ENCODE results near the gene ATG10.

The ATG10 gene

DNA sequence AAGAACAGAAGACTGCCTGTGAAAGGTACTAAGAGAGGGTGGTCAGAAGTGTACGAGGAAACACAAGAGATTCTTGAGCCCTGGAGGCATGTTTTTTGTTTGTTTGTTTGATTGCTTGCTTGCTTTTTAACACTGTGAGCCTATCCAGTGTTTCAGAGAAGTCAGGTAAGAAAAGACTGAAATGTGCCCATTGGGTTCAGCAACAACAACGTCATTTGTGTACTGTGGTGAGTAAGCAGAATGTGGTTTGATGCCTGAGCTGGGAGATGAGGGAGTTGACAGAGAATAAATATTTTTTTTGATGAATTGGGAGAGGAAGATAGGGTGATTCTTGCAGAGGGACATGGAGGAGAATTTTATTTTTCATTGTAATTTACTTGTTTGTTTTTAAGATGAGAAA, 233.2 kb downstream of the ATG10 start:
- Histone ChIP-seq H3K4me2 (ENCODE audit: low read length) (no peak overlapping the region), H3K9me3 (ENCODE audit: low read length) (no peaks in the 10 kb centered on the region), H3K27me3 (ENCODE audit: insufficient read depth, low read length) (no peaks in the 10 kb centered on the region), H3F3A (ENCODE audit: insufficient read depth, low read length) (no peaks in the 10 kb centered on the region), H3K4me1 (ENCODE audit: insufficient read depth, low read length, severe bottlenecking) (no peaks in the 10 kb centered on the region), H3K9me2 (ENCODE audit: low read depth, low read length) (no peaks in the 10 kb centered on the region), H3K79me2 (ENCODE audit: insufficient read depth, low read length) (no peaks in the 10 kb centered on the region), H3K4me3 (ENCODE audit: low read depth, low read length, poor library complexity, severe bottlenecking) (no peak overlapping the region), H2AFZ (ENCODE audit: low read length) (no peak overlapping the region), H3K36me3 (ENCODE audit: insufficient read depth, low read length) (no peaks in the 10 kb centered on the region), H4K20me1 (ENCODE audit: insufficient read depth, low read length) (no peaks in the 10 kb centered on the region), H3K27ac (ENCODE audit: low read depth, low read length, poor library complexity, severe bottlenecking) (no peak overlapping the region), H3K9ac (ENCODE audit: low read length) (no peak overlapping the region)
- TF ChIP-seq, protein P1, sequence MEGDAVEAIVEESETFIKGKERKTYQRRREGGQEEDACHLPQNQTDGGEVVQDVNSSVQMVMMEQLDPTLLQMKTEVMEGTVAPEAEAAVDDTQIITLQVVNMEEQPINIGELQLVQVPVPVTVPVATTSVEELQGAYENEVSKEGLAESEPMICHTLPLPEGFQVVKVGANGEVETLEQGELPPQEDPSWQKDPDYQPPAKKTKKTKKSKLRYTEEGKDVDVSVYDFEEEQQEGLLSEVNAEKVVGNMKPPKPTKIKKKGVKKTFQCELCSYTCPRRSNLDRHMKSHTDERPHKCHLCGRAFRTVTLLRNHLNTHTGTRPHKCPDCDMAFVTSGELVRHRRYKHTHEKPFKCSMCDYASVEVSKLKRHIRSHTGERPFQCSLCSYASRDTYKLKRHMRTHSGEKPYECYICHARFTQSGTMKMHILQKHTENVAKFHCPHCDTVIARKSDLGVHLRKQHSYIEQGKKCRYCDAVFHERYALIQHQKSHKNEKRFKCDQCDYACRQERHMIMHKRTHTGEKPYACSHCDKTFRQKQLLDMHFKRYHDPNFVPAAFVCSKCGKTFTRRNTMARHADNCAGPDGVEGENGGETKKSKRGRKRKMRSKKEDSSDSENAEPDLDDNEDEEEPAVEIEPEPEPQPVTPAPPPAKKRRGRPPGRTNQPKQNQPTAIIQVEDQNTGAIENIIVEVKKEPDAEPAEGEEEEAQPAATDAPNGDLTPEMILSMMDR (IDR thresholded peaks at IDR 0.05; ENCODE audit: low read length) = no peak
- TF ChIP-seq EZH2 (IDR thresholded peaks at IDR 0.05; ENCODE audit: borderline replicate concordance, low read length) = no peak

DNA sequence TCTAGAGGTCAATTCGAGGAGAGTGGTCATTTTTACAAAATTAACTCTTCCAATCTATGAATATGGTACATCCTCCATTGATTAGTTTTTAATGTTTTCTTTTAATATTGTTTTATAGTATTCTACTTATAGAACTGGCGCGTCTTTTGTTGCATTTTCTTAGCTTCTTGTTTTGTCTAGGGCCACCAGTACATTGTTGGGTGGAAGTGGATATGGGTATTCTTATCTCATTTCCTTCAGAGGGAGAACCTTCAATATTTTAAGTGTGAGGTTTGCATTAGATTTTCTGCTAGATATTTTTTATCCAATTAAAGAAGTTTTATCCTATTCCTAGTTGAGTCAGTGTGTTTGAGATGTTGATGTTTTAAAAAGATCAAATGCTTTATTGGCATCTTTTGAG, 236.5 kb downstream of the ATG10 start:
- Histone ChIP-seq H2AFZ (ENCODE audit: low read length) (no peak overlapping the region), H3K27ac (ENCODE audit: low read depth, low read length, poor library complexity, severe bottlenecking) (no peak overlapping the region), H3K9ac (ENCODE audit: low read length) (no peak overlapping the region), H4K20me1 (ENCODE audit: insufficient read depth, low read length) (no peaks in the 10 kb centered on the region), H3K4me1 (ENCODE audit: insufficient read depth, low read length, severe bottlenecking) (no peaks in the 10 kb centered on the region), H3K9me2 (ENCODE audit: low read depth, low read length) (no peaks in the 10 kb centered on the region), H3F3A (ENCODE audit: insufficient read depth, low read length) (no peaks in the 10 kb centered on the region), H3K4me3 (ENCODE audit: low read depth, low read length, poor library complexity, severe bottlenecking) (no peak overlapping the region), H3K27me3 (ENCODE audit: insufficient read depth, low read length) (no peaks in the 10 kb centered on the region), H3K4me2 (ENCODE audit: low read length) (no peak overlapping the region), H3K79me2 (ENCODE audit: insufficient read depth, low read length) (no peaks in the 10 kb centered on the region), H3K36me3 (ENCODE audit: insufficient read depth, low read length) (no peaks in the 10 kb centered on the region), H3K9me3 (ENCODE audit: low read length) (no peaks in the 10 kb centered on the region)
- no peak for TF ChIP-seq EZH2 (IDR thresholded peaks at IDR 0.05; ENCODE audit: borderline replicate concordance, low read length)
- TF ChIP-seq, protein P1 (IDR thresholded peaks at IDR 0.05; ENCODE audit: low read length) = no peak

GRCh38 chr5:82211855-82212572, 240.2 kb downstream of the ATG10 start:
- no peaks in the 10 kb centered on the region for H3K9me2 ChIP-seq (ENCODE audit: low read depth, low read length)
- H3K27ac ChIP-seq (ENCODE audit: low read depth, low read length, poor library complexity, severe bottlenecking) = no peak overlapping the region
- no peaks in the 10 kb centered on the region for H3F3A ChIP-seq (ENCODE audit: insufficient read depth, low read length)
- no peak overlapping the region for H3K9ac ChIP-seq (ENCODE audit: low read length)
- no peak overlapping the region for H3K4me3 ChIP-seq (ENCODE audit: low read depth, low read length, poor library complexity, severe bottlenecking)
- no peaks in the 10 kb centered on the region for H3K27me3 ChIP-seq (ENCODE audit: insufficient read depth, low read length)
- TF ChIP-seq, protein P1 (IDR thresholded peaks at IDR 0.05; ENCODE audit: low read length) = no peak
- no peak for TF ChIP-seq EZH2 (IDR thresholded peaks at IDR 0.05; ENCODE audit: borderline replicate concordance, low read length)
- no peak overlapping the region for H2AFZ ChIP-seq (ENCODE audit: low read length)
- no peaks in the 10 kb centered on the region for H3K4me1 ChIP-seq (ENCODE audit: insufficient read depth, low read length, severe bottlenecking)
- H4K20me1 ChIP-seq (ENCODE audit: insufficient read depth, low read length) = no peaks in the 10 kb centered on the region
- no peak overlapping the region for H3K4me2 ChIP-seq (ENCODE audit: low read length)
- H3K79me2 ChIP-seq (ENCODE audit: insufficient read depth, low read length) = no peaks in the 10 kb centered on the region
- no peaks in the 10 kb centered on the region for H3K36me3 ChIP-seq (ENCODE audit: insufficient read depth, low read length)
- H3K9me3 ChIP-seq (ENCODE audit: low read length) = no peaks in the 10 kb centered on the region

Measured in OCI-LY1 (cell line).